Measurements from ENCODE around the gene EDAR. TPM values are rescaled to one million over a fixed set of nuclear protein-coding genes. Genes with fewer than 3 reads are reported as not detected.

Gene EDAR
- total and polyA plus RNA-seq, 2 donors (not counting 1 experiment from before 2014, with no cell fraction given) = not detected

GRCh38 chr2:109000738-109001137, 11.7 kb upstream of the EDAR start:
- TF ChIP-seq EZH2 (IDR thresholded peaks at IDR 0.05; ENCODE audit: low read length, missing control alignments) = no peak
- no peak for TF ChIP-seq CTCF (conservative IDR thresholded peaks at IDR 0.05 in 1 of 2, IDR thresholded peaks at IDR 0.05 in 1 of 2; ENCODE audit: low read depth in 1 of 2, low read length in 2 of 2)
- Histone ChIP-seq H3K27me3 (ENCODE audit: control insufficient read depth, insufficient read depth, low read length) (peaks cover 4% of the 10 kb centered on the region), H4K20me1 (ENCODE audit: control insufficient read depth, extremely low read depth, insufficient read depth, low read length) (no peaks in the 10 kb centered on the region), H3K4me1 (ENCODE audit: control insufficient read depth, extremely low read depth, insufficient read depth, low read length) (no peaks in the 10 kb centered on the region), H3K79me2 (ENCODE audit: control insufficient read depth, insufficient read depth, low read length) (no peaks in the 10 kb centered on the region), H3K4me2 (ENCODE audit: extremely low read depth, insufficient read depth, low read length) (no peak overlapping the region), H3K36me3 (ENCODE audit: control insufficient read depth, insufficient read depth, low read length) (no peaks in the 10 kb centered on the region), H2AFZ (ENCODE audit: low read length) (no peak overlapping the region), H3K9ac (ENCODE audit: insufficient read depth, low read length) (no peak overlapping the region), H3K9me3 (ENCODE audit: control insufficient read depth, insufficient read depth, low read depth, low read length) (no peaks in the 10 kb centered on the region), H3K4me3 (replicated peaks in 1 of 4; ENCODE audit: control extremely low read depth in 1 of 4, insufficient read depth in 1 of 4, low read depth in 3 of 4, low read length in 4 of 4) (no peak overlapping the region), H3K27ac (ENCODE audit: insufficient read depth, low read length) (no peak overlapping the region)
- no peak for DNase-seq (ENCODE audit: low read depth in 2 of 2)

GRCh38 chr2:108998911-108999310, 9.9 kb upstream of the EDAR start:
- peak in 1 of 2 donors; percentile 55 for DNase-seq (ENCODE audit: low read depth in 2 of 2)
- Histone ChIP-seq H3K4me1 (ENCODE audit: control insufficient read depth, extremely low read depth, insufficient read depth, low read length) (no peaks in the 10 kb centered on the region), H3K4me2 (ENCODE audit: extremely low read depth, insufficient read depth, low read length) (no peak overlapping the region), H3K9ac (ENCODE audit: insufficient read depth, low read length) (no peak overlapping the region), H3K36me3 (ENCODE audit: control insufficient read depth, insufficient read depth, low read length) (no peaks in the 10 kb centered on the region), H3K4me3 (replicated peaks in 1 of 4; ENCODE audit: control extremely low read depth in 1 of 4, insufficient read depth in 1 of 4, low read depth in 3 of 4, low read length in 4 of 4) (no peak overlapping the region), H3K79me2 (ENCODE audit: control insufficient read depth, insufficient read depth, low read length) (no peaks in the 10 kb centered on the region), H3K9me3 (ENCODE audit: control insufficient read depth, insufficient read depth, low read depth, low read length) (no peaks in the 10 kb centered on the region), H3K27me3 (ENCODE audit: control insufficient read depth, insufficient read depth, low read length) (peaks cover 3% of the 10 kb centered on the region), H3K27ac (ENCODE audit: insufficient read depth, low read length) (no peak overlapping the region), H4K20me1 (ENCODE audit: control insufficient read depth, extremely low read depth, insufficient read depth, low read length) (no peaks in the 10 kb centered on the region), H2AFZ (ENCODE audit: low read length) (no peak overlapping the region)
- no peak for TF ChIP-seq CTCF (conservative IDR thresholded peaks at IDR 0.05 in 1 of 2, IDR thresholded peaks at IDR 0.05 in 1 of 2; ENCODE audit: low read depth in 1 of 2, low read length in 2 of 2)
- TF ChIP-seq EZH2 (IDR thresholded peaks at IDR 0.05; ENCODE audit: low read length, missing control alignments) = no peak

- H3K9ac ChIP-seq (ENCODE audit: insufficient read depth, low read length) = no peak overlapping the region
- H3K27ac ChIP-seq (ENCODE audit: insufficient read depth, low read length) = no peak overlapping the region
- no peaks in the 10 kb centered on the region for H3K4me1 ChIP-seq (ENCODE audit: control insufficient read depth, extremely low read depth, insufficient read depth, low read length)
- H3K36me3 ChIP-seq (ENCODE audit: control insufficient read depth, insufficient read depth, low read length) = no peaks in the 10 kb centered on the region
- H3K79me2 ChIP-seq (ENCODE audit: control insufficient read depth, insufficient read depth, low read length) = no peaks in the 10 kb centered on the region
- H3K4me2 ChIP-seq (ENCODE audit: extremely low read depth, insufficient read depth, low read length) = no peak overlapping the region
- no peak for DNase-seq (ENCODE audit: low read depth in 2 of 2)
- H3K9me3 ChIP-seq (ENCODE audit: control insufficient read depth, insufficient read depth, low read depth, low read length) = no peaks in the 10 kb centered on the region
- H3K27me3 ChIP-seq (ENCODE audit: control insufficient read depth, insufficient read depth, low read length) = peaks cover 4% of the 10 kb centered on the region
- TF ChIP-seq CTCF (conservative IDR thresholded peaks at IDR 0.05 in 1 of 2, IDR thresholded peaks at IDR 0.05 in 1 of 2; ENCODE audit: low read depth in 1 of 2, low read length in 2 of 2) (no peak), EZH2 (IDR thresholded peaks at IDR 0.05; ENCODE audit: low read length, missing control alignments) (no peak)
- no peak overlapping the region for H2AFZ ChIP-seq (ENCODE audit: low read length)
- H4K20me1 ChIP-seq (ENCODE audit: control insufficient read depth, extremely low read depth, insufficient read depth, low read length) = no peaks in the 10 kb centered on the region
- H3K4me3 ChIP-seq (replicated peaks in 1 of 4; ENCODE audit: control extremely low read depth in 1 of 4, insufficient read depth in 1 of 4, low read depth in 3 of 4, low read length in 4 of 4) = no peak overlapping the region
Measured at GRCh38 chr2:108994178-108994577, 5.2 kb upstream of the EDAR start.

Data from fibroblast of lung (primary cell).